Measurements from ENCODE around the gene TDRD12.
"Not testable (repeated sequence)": the region's sequence is repeated elsewhere in the genome, so short reads cannot be mapped to it uniquely, and the experiment has no call there.

The TDRD12 gene

GRCh38 chr19:32751066-32751465 is 31.5 kb downstream of the TDRD12 start:
- DNase-seq (ENCODE audit: low read depth) = no peak
- no peak for TF ChIP-seq CTCF (conservative IDR thresholded peaks at IDR 0.05; ENCODE audit: control insufficient read depth, insufficient read depth, low read depth, low read length)
- H3K4me3 ChIP-seq (ENCODE audit: control insufficient read depth, low read depth, low read length) = no peak overlapping the region

GRCh38 chr19:32757189-32757588 is 37.6 kb downstream of the TDRD12 start:
- no peak overlapping the region for H3K4me3 ChIP-seq (ENCODE audit: control insufficient read depth, low read depth, low read length)
- TF ChIP-seq CTCF (conservative IDR thresholded peaks at IDR 0.05; ENCODE audit: control insufficient read depth, insufficient read depth, low read depth, low read length) = no peak
- no peak for DNase-seq (ENCODE audit: low read depth)

- DNase-seq (ENCODE audit: low read depth); H3K4me3 ChIP-seq (ENCODE audit: control insufficient read depth, low read depth, low read length): not testable (repeated sequence)
Measured at GRCh38 chr19:32765365-32765764, 45.8 kb downstream of the TDRD12 start.

- H3K4me3 ChIP-seq (ENCODE audit: control insufficient read depth, low read depth, low read length) = no peak overlapping the region
- no peak for TF ChIP-seq CTCF (conservative IDR thresholded peaks at IDR 0.05; ENCODE audit: control insufficient read depth, insufficient read depth, low read depth, low read length)
- DNase-seq (ENCODE audit: low read depth) = no peak
Measured at GRCh38 chr19:32767951-32768679, 48.5 kb downstream of the TDRD12 start.

- DNase-seq (ENCODE audit: low read depth) = no peak
- no peak overlapping the region for H3K4me3 ChIP-seq (ENCODE audit: control insufficient read depth, low read depth, low read length)
- TF ChIP-seq CTCF (conservative IDR thresholded peaks at IDR 0.05; ENCODE audit: control insufficient read depth, insufficient read depth, low read depth, low read length) = no peak
Measured at GRCh38 chr19:32771596-32771995, 52.0 kb downstream of the TDRD12 start.

GRCh38 chr19:32773126-32773525 is 53.6 kb downstream of the TDRD12 start:
- TF ChIP-seq CTCF (conservative IDR thresholded peaks at IDR 0.05; ENCODE audit: control insufficient read depth, insufficient read depth, low read depth, low read length) = no peak
- DNase-seq (ENCODE audit: low read depth) = no peak
- H3K4me3 ChIP-seq (ENCODE audit: control insufficient read depth, low read depth, low read length) = no peak overlapping the region

GRCh38 chr19:32779082-32779481 is 59.5 kb downstream of the TDRD12 start:
- no peak overlapping the region for H3K4me3 ChIP-seq (ENCODE audit: control insufficient read depth, low read depth, low read length)
- no peak for DNase-seq (ENCODE audit: low read depth)
- no peak for TF ChIP-seq CTCF (conservative IDR thresholded peaks at IDR 0.05; ENCODE audit: control insufficient read depth, insufficient read depth, low read depth, low read length)
